HEK293T (cell line): ENCODE data around the gene SLC38A10.

Experiments used
- ARNT ChIP-seq: fragments of 450-650 bp; IDR thresholded peaks from 2 replicates; pipeline ENCODE4 v1.6.1; 2017; ENCODE audit warnings: mild to moderate bottlenecking
- BHLHE40 ChIP-seq: fragments of 450-650 bp; IDR thresholded peaks from 2 replicates; pipeline ENCODE4 v1.6.1; 2016; ENCODE audit warnings: mild to moderate bottlenecking, moderate library complexity, borderline replicate concordance
- ELF4 ChIP-seq: fragments of 450-650 bp; IDR thresholded peaks from 2 replicates; pipeline ENCODE4 v1.6.1; 2017; ENCODE audit warnings: antibody characterized with exemption
- FOXA1 ChIP-seq: fragments of 450-650 bp; IDR thresholded peaks from 2 replicates; pipeline ENCODE4 v1.6.1; 2016; ENCODE audit warnings: mild to moderate bottlenecking
- FOXK2 ChIP-seq: fragments of 450-650 bp; IDR thresholded peaks from 2 replicates; pipeline ENCODE4 v1.6.1; 2016; ENCODE audit warnings: mild to moderate bottlenecking
- FOXM1 ChIP-seq: fragments of 450-650 bp; IDR thresholded peaks from 2 replicates; pipeline ENCODE4 v1.6.1; 2017; ENCODE audit warnings: mild to moderate bottlenecking, borderline replicate concordance
- HDGF ChIP-seq: fragments of 450-650 bp; IDR thresholded peaks from 2 replicates; pipeline ENCODE4 v1.6.1; 2017; ENCODE audit warnings: antibody characterized with exemption, borderline replicate concordance
- LEF1 ChIP-seq: fragments of 450-650 bp; IDR thresholded peaks from 2 replicates; pipeline ENCODE4 v1.6.1; 2017; ENCODE audit warnings: mild to moderate bottlenecking, borderline replicate concordance
- SP1 ChIP-seq: fragments of 450-650 bp; IDR thresholded peaks from 2 replicates; pipeline ENCODE4 v1.6.1; 2017
- SUZ12 ChIP-seq: fragments of 450-650 bp; IDR thresholded peaks from 2 replicates; pipeline ENCODE4 v1.6.1; 2016; ENCODE audit warnings: mild to moderate bottlenecking
- TARDBP ChIP-seq: fragments of 450-650 bp; IDR thresholded peaks from 2 replicates; pipeline ENCODE4 v1.6.1; 2016
- ZNF384 ChIP-seq: fragments of 450-650 bp; IDR thresholded peaks from 2 replicates; pipeline ENCODE4 v1.6.1; 2016

DNA sequence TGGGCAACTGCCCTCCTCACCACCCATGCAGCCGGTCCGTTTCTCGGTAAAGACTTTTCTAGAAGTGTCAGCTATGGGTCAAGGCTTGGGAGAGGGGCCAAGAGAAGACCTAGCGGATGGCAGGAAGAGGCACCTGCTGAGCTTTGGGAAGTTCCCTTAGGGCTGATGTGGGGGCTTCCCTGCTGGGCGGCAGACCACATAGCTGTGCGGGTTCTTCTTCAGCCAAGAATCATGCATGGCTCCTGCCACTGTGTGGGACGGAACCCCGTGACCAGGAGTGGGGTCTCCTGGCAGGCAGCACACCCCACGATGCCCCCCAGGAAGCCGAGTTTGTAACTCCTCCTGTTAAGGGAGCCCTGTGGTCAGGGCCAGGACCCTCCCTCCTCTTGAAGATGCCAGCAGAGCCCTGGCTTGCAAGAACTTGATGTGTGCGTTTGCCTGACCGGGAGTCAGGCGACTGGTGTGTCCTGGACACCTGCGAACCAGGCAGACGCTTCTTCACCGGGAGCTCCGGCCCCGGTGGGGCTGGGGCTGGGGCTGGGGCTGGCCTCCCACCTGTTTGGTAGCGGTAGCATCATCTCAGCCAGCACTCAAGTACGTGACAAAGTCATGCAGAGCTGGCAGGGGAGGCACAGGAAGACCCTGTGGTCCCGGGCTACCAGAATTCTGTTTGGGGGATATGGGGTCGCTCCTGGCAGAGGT, 17.7 kb upstream of the SLC38A10 start:
- TF ChIP-seq HDGF (no peak), FOXM1 (no peak), BHLHE40 (no peak), LEF1 (no peak), ELF4 (no peak), ARNT (no peak), FOXA1 (no peak), FOXK2 (no peak), ZNF384 (no peak), TARDBP (no peak), SP1 (no peak), SUZ12 (no peak)
